KMS-11 (cell line): ENCODE data around the gene MDN1.
"Not testable (repeated sequence)": the region's sequence is repeated elsewhere in the genome, so short reads cannot be mapped to it uniquely, and the experiment has no call there.

Experiments
- H2AFZ ChIP-seq: fragments of 200-600 bp; sonication (generic); 2 replicates; pipeline ENCODE4 v1.6.1; 2016; ENCODE audit warnings: antibody characterized with exemption, mixed run types, low read depth
- H3K27ac ChIP-seq: fragments of 200-600 bp; sonication (generic); 2 replicates; pipeline ENCODE4 v1.6.1; 2016; ENCODE audit warnings: mild to moderate bottlenecking, mixed run types
- H3K27me3 ChIP-seq: fragments of 200-600 bp; sonication (generic); 2 replicates; pipeline ENCODE4 v1.6.1; 2017; ENCODE audit warnings: mild to moderate bottlenecking, low read depth, mixed run types, moderate library complexity; ENCODE audit not compliant: insufficient read depth
- H3K36me3 ChIP-seq: fragments of 200-600 bp; sonication (generic); 2 replicates; pipeline ENCODE4 v1.6.1; 2017; ENCODE audit warnings: mild to moderate bottlenecking, mixed run types; ENCODE audit not compliant: insufficient read depth
- H3K4me1 ChIP-seq: fragments of 200-600 bp; sonication (generic); 2 replicates; pipeline ENCODE4 v1.6.1; 2016; ENCODE audit warnings: mild to moderate bottlenecking, low read depth, mixed run types; ENCODE audit not compliant: poor library complexity, severe bottlenecking
- H3K4me2 ChIP-seq: fragments of 200-600 bp; sonication (generic); 2 replicates; pipeline ENCODE4 v1.7.0; 2016; ENCODE audit warnings: mild to moderate bottlenecking, mixed run types
- H3K4me3 ChIP-seq: fragments of 200-600 bp; sonication (generic); IDR thresholded peaks from 2 replicates; pipeline ENCODE4 v1.6.1; 2017; ENCODE audit warnings: low read depth, low read length, mixed read lengths; ENCODE audit not compliant: insufficient read depth
- H3K79me2 ChIP-seq: fragments of 200-600 bp; sonication (generic); 2 replicates; pipeline ENCODE4 v1.6.1; 2016; ENCODE audit warnings: low read depth, mixed run types; ENCODE audit not compliant: insufficient read depth
- H3K9ac ChIP-seq: fragments of 200-600 bp; sonication (generic); 2 replicates; pipeline ENCODE4 v1.6.1; 2016; ENCODE audit warnings: mild to moderate bottlenecking, mixed run types
- H4K20me1 ChIP-seq: fragments of 200-600 bp; sonication (generic); 2 replicates; pipeline ENCODE4 v1.6.1; 2016; ENCODE audit warnings: mild to moderate bottlenecking, mixed run types; ENCODE audit not compliant: insufficient read depth
- CTCF ChIP-seq: fragments of 200-600 bp; sonication (generic); conservative IDR thresholded peaks from 2 replicates; pipeline ENCODE4 v1.6.1; 2017; ENCODE audit warnings: low read depth, mild to moderate bottlenecking, antibody characterized with exemption, low read length, moderate library complexity, mixed read lengths

Gene MDN1

GRCh38 chr6:89784838-89785237 lies 34.8 kb downstream of the MDN1 start:
- H3K79me2 ChIP-seq = no peaks in the 10 kb centered on the region
- no peak overlapping the region for H3K4me2 ChIP-seq
- TF ChIP-seq CTCF = no peak
- no peaks in the 10 kb centered on the region for H3K36me3 ChIP-seq
- H3K4me1 ChIP-seq = no peaks in the 10 kb centered on the region
- no peak overlapping the region for H3K4me3 ChIP-seq
- H3K27ac ChIP-seq = no peak overlapping the region
- H3K9ac ChIP-seq = no peak overlapping the region
- no peaks in the 10 kb centered on the region for H3K27me3 ChIP-seq
- H4K20me1 ChIP-seq = no peaks in the 10 kb centered on the region
- no peak overlapping the region for H2AFZ ChIP-seq

- not testable (repeated sequence) for H3K4me2 ChIP-seq, H4K20me1 ChIP-seq, H3K36me3 ChIP-seq, H3K4me3 ChIP-seq, H3K27me3 ChIP-seq, H3K4me1 ChIP-seq, H3K79me2 ChIP-seq, H3K9ac ChIP-seq, H2AFZ ChIP-seq, H3K27ac ChIP-seq
Observed at GRCh38 chr6:89783293-89783692, 36.3 kb downstream of the MDN1 start.

GRCh38 chr6:89782222-89782621 lies 37.4 kb downstream of the MDN1 start:
- Histone ChIP-seq H4K20me1 (no peaks in the 10 kb centered on the region), H3K36me3 (no peaks in the 10 kb centered on the region), H3K4me1 (no peaks in the 10 kb centered on the region), H3K27me3 (no peaks in the 10 kb centered on the region), H3K79me2 (no peaks in the 10 kb centered on the region), H3K4me2 (no peak overlapping the region), H3K4me3 (no peak overlapping the region), H3K27ac (no peak overlapping the region), H2AFZ (no peak overlapping the region), H3K9ac (no peak overlapping the region)
- no peak for TF ChIP-seq CTCF

GRCh38 chr6:89781070-89782034 lies 38.2 kb downstream of the MDN1 start:
- no peaks in the 10 kb centered on the region for H3K4me1 ChIP-seq
- H3K4me3 ChIP-seq = no peak overlapping the region
- H3K27ac ChIP-seq = no peak overlapping the region
- H3K79me2 ChIP-seq = no peaks in the 10 kb centered on the region
- H3K9ac ChIP-seq = no peak overlapping the region
- no peak overlapping the region for H3K4me2 ChIP-seq
- no peaks in the 10 kb centered on the region for H4K20me1 ChIP-seq
- TF ChIP-seq CTCF = no peak
- H3K36me3 ChIP-seq = no peaks in the 10 kb centered on the region
- H2AFZ ChIP-seq = no peak overlapping the region
- H3K27me3 ChIP-seq = no peaks in the 10 kb centered on the region

- Histone ChIP-seq H3K27ac (no peak overlapping the region), H3K36me3 (no peaks in the 10 kb centered on the region), H2AFZ (no peak overlapping the region), H3K27me3 (no peaks in the 10 kb centered on the region), H4K20me1 (no peaks in the 10 kb centered on the region), H3K79me2 (no peaks in the 10 kb centered on the region), H3K4me1 (no peaks in the 10 kb centered on the region), H3K9ac (no peak overlapping the region), H3K4me3 (no peak overlapping the region), H3K4me2 (no peak overlapping the region)
- no peak for TF ChIP-seq CTCF
Observed at GRCh38 chr6:89777455-89777854, 42.1 kb downstream of the MDN1 start.
